HG03280 (cell line): ENCODE results near the gene CCPG1.

Source experiments
- ATAC-seq: cut with Tn5 transposase; IDR thresholded peaks from one replicate; pipeline ENCODE4 v1.9.1; 2021; ENCODE audit warnings: mild to moderate bottlenecking, moderate library complexity; ENCODE audit not compliant: unreplicated experiment

The CCPG1 gene

GRCh38 chr15:55383687-55384086, 24.5 kb downstream of the CCPG1 start:
- ATAC-seq = no peak

- ATAC-seq = no peak
These were observed 26.6 kb downstream of the CCPG1 start for GRCh38 chr15:55381595-55381994.

- ATAC-seq = no peak
These were observed 29.1 kb downstream of the CCPG1 start for GRCh38 chr15:55379095-55379494.

- ATAC-seq = no peak
These were observed 35.3 kb downstream of the CCPG1 start for GRCh38 chr15:55372701-55373440.

- no peak for ATAC-seq
These were observed 41.2 kb downstream of the CCPG1 start for GRCh38 chr15:55366981-55367380.

GRCh38 chr15:55362641-55363040, 45.5 kb downstream of the CCPG1 start:
- ATAC-seq = no peak

- no peak for ATAC-seq
These were observed 47.1 kb downstream of the CCPG1 start for GRCh38 chr15:55361048-55361447.

GRCh38 chr15:55360256-55360655, 47.9 kb downstream of the CCPG1 start:
- no peak for ATAC-seq

GRCh38 chr15:55358471-55358870, 49.7 kb downstream of the CCPG1 start:
- ATAC-seq = no peak

- no peak for ATAC-seq
These were observed 50.4 kb downstream of the CCPG1 start for GRCh38 chr15:55357774-55358173.

GRCh38 chr15:55356985-55357585, 51.1 kb downstream of the CCPG1 start:
- no peak for ATAC-seq

- ATAC-seq = no peak
These were observed 55.1 kb downstream of the CCPG1 start for GRCh38 chr15:55353025-55353424.

- no peak for ATAC-seq
These were observed 58.9 kb downstream of the CCPG1 start for GRCh38 chr15:55349282-55349681.

GRCh38 chr15:55348281-55348778, 59.8 kb downstream of the CCPG1 start:
- no peak for ATAC-seq

- ATAC-seq = no peak
These were observed 64.0 kb downstream of the CCPG1 start for GRCh38 chr15:55344206-55344605.

- ATAC-seq = no peak
These were observed 65.0 kb downstream of the CCPG1 start for GRCh38 chr15:55343168-55343567.

- no peak for ATAC-seq
These were observed 71.0 kb downstream of the CCPG1 start for GRCh38 chr15:55337160-55337559.

GRCh38 chr15:55334997-55335396, 73.2 kb downstream of the CCPG1 start:
- no peak for ATAC-seq

GRCh38 chr15:55334371-55334770, 73.8 kb downstream of the CCPG1 start:
- ATAC-seq = no peak

GRCh38 chr15:55327387-55327786, 80.8 kb downstream of the CCPG1 start:
- ATAC-seq = no peak

GRCh38 chr15:55322467-55322866, 85.7 kb downstream of the CCPG1 start:
- no peak for ATAC-seq

- no peak for ATAC-seq
These were observed 87.2 kb downstream of the CCPG1 start for GRCh38 chr15:55320963-55321362.

GRCh38 chr15:55320238-55320550, 88.0 kb downstream of the CCPG1 start:
- no peak for ATAC-seq
